Measurements from ENCODE around the gene ALLC. TPM values are rescaled to one million over a fixed set of nuclear protein-coding genes. Genes with fewer than 3 reads are reported as not detected.

ALLC gene
- total and polyA plus RNA-seq, 2 experiments from 2014 or later: not detected

DNA sequence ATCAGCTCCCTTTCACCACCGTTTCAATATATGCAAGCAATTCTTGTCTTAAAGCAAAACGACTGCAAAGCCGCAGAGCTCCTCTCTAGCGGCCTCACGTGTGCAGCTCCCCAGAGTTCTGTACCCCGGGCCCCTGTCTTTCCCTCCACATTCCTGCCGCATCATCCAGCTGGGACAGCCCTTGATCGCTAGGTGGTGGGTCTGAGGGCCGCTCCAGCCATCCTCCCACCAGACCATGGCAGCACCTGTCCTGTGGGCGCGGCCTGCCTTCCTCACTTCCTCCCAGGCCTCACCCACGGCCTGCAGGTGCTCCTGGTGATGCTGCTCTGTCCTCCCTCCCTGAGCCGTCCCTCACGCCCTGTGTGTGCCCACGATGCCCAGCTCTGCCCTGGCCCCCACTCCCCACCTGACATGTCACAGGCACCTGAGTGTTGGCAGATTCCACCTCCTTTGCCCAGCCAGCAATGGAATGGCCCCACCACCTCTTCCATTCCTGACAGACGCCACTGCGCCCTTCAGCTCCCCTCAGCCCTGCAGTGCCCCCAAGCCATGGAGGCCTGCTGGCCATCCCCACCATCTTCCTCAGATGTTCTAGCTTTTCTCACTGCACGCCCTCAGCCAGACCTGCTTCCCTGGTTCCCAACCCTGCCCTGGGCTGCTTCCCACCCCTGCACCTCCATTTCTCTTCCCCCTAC, 15.3 kb upstream of the ALLC start:
- no peaks in the 10 kb centered on the region for H4K20me1 ChIP-seq (ENCODE audit: insufficient read depth, poor library complexity, severe bottlenecking)

DNA sequence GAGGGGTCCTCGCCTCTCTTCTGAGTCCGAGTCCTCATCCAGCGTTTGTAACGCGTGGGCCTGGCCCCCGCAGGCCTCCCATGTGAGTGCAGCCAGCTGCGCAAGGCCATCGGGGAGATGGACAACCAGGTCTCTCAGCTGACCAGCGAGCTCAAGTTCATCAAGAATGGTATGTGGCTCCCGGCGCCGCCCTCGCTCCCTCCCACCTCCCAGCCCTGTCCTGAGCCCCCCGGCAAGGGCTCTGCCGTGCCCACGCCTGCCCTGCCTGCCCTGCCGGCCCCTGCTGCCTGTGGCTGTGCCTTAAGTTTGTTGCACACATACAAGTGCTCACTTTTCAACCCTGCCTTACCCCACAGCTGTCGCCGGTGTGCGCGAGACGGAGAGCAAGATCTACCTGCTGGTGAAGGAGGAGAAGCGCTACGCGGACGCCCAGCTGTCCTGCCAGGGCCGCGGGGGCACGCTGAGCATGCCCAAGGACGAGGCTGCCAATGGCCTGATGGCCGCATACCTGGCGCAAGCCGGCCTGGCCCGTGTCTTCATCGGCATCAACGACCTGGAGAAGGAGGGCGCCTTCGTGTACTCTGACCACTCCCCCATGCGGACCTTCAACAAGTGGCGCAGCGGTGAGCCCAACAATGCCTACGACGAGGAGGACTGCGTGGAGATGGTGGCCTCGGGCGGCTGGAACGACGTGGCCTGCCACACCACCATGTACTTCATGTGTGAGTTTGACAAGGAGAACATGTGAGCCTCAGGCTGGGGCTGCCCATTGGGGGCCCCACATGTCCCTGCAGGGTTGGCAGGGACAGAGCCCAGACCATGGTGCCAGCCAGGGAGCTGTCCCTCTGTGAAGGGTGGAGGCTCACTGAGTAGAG, 14.4 kb upstream of the ALLC start:
- Histone ChIP-seq H3K9me2 (replicated peaks; ENCODE audit: insufficient read depth) (no peaks in the 10 kb centered on the region), H4K20me1 (ENCODE audit: insufficient read depth, poor library complexity, severe bottlenecking) (no peaks in the 10 kb centered on the region), H3K79me2 (no peaks in the 10 kb centered on the region), H3K4me3 (no peak overlapping the region), H3K27ac (no peak overlapping the region), H3K4me1 (ENCODE audit: insufficient read depth) (no peaks in the 10 kb centered on the region), H3K27me3 (no peaks in the 10 kb centered on the region), H3K4me2 (no peak overlapping the region), H3K9me3 (ENCODE audit: low read depth) (no peaks in the 10 kb centered on the region), H2AFZ (no peak overlapping the region), H3K36me3 (replicated peaks; ENCODE audit: insufficient read depth, low read depth) (no peaks in the 10 kb centered on the region)
- no peak for DNase-seq (ENCODE audit: low spot score)
- WGBS (ENCODE audit: low lambda C conversion rate, missing lambda C conversion rate): 94% methylated on average over 48 of the region's 48 CpGs
- TF ChIP-seq EZH2phosphoT487 (IDR thresholded peaks at IDR 0.05; ENCODE audit: low read depth, severe bottlenecking, unreplicated experiment) (no peak), EZH2 (IDR thresholded peaks at IDR 0.05; ENCODE audit: borderline replicate concordance) (no peak)
- TF ChIP-seq, protein P1, sequence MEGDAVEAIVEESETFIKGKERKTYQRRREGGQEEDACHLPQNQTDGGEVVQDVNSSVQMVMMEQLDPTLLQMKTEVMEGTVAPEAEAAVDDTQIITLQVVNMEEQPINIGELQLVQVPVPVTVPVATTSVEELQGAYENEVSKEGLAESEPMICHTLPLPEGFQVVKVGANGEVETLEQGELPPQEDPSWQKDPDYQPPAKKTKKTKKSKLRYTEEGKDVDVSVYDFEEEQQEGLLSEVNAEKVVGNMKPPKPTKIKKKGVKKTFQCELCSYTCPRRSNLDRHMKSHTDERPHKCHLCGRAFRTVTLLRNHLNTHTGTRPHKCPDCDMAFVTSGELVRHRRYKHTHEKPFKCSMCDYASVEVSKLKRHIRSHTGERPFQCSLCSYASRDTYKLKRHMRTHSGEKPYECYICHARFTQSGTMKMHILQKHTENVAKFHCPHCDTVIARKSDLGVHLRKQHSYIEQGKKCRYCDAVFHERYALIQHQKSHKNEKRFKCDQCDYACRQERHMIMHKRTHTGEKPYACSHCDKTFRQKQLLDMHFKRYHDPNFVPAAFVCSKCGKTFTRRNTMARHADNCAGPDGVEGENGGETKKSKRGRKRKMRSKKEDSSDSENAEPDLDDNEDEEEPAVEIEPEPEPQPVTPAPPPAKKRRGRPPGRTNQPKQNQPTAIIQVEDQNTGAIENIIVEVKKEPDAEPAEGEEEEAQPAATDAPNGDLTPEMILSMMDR (IDR thresholded peaks at IDR 0.05; ENCODE audit: poor library complexity): no peak

More for the DNA sequence above, 15.3 kb upstream of the ALLC start:
- Histone ChIP-seq H3K4me1 (ENCODE audit: insufficient read depth) (no peaks in the 10 kb centered on the region), H3K4me2 (no peak overlapping the region), H3K79me2 (no peaks in the 10 kb centered on the region), H3K9me2 (replicated peaks; ENCODE audit: insufficient read depth) (no peaks in the 10 kb centered on the region), H2AFZ (no peak overlapping the region), H3K27ac (no peak overlapping the region), H3K9me3 (ENCODE audit: low read depth) (no peaks in the 10 kb centered on the region), H3K4me3 (no peak overlapping the region), H3K27me3 (no peaks in the 10 kb centered on the region), H3K36me3 (replicated peaks; ENCODE audit: insufficient read depth, low read depth) (no peaks in the 10 kb centered on the region)
- TF ChIP-seq EZH2 (IDR thresholded peaks at IDR 0.05; ENCODE audit: borderline replicate concordance): no peak
- TF ChIP-seq, protein P1 (IDR thresholded peaks at IDR 0.05; ENCODE audit: poor library complexity): no peak
- TF ChIP-seq EZH2phosphoT487 (IDR thresholded peaks at IDR 0.05; ENCODE audit: low read depth, severe bottlenecking, unreplicated experiment): no peak
- WGBS (ENCODE audit: low lambda C conversion rate, missing lambda C conversion rate): 92% methylated on average over 15 of the region's 18 CpGs
- no peak for DNase-seq (ENCODE audit: low spot score)

- no peaks in the 10 kb centered on the region for H3K79me2 ChIP-seq
- no peaks in the 10 kb centered on the region for H3K9me3 ChIP-seq (ENCODE audit: low read depth)
- TF ChIP-seq EZH2phosphoT487 (IDR thresholded peaks at IDR 0.05; ENCODE audit: low read depth, severe bottlenecking, unreplicated experiment): no peak
- TF ChIP-seq, protein P1 (IDR thresholded peaks at IDR 0.05; ENCODE audit: poor library complexity): no peak
- no peak for TF ChIP-seq EZH2 (IDR thresholded peaks at IDR 0.05; ENCODE audit: borderline replicate concordance)
- no peaks in the 10 kb centered on the region for H4K20me1 ChIP-seq (ENCODE audit: insufficient read depth, poor library complexity, severe bottlenecking)
- no peaks in the 10 kb centered on the region for H3K36me3 ChIP-seq (replicated peaks; ENCODE audit: insufficient read depth, low read depth)
- no peaks in the 10 kb centered on the region for H3K9me2 ChIP-seq (replicated peaks; ENCODE audit: insufficient read depth)
- H3K27ac ChIP-seq: no peak overlapping the region
- H3K27me3 ChIP-seq: no peaks in the 10 kb centered on the region
- no peaks in the 10 kb centered on the region for H3K4me1 ChIP-seq (ENCODE audit: insufficient read depth)
- H3K4me2 ChIP-seq: no peak overlapping the region
- no peak for DNase-seq (ENCODE audit: low spot score)
- H2AFZ ChIP-seq: no peak overlapping the region
- no peak overlapping the region for H3K4me3 ChIP-seq
These were observed 13.8 kb upstream of the ALLC start for GRCh38 chr2:3644246-3644525.

All from hepatocyte (in vitro differentiated cells).